Left ventricle myocardium inferior (tissue), 1 donor: ENCODE measurements around the gene CREB3L4. TPM values are rescaled to one million over a fixed set of nuclear protein-coding genes. Genes with fewer than 3 reads are reported as not detected.

Source experiments
- DNase-seq: peaks from one replicate; pipeline ENCODE4 v3.0.0-alpha.2; 2020
- H3K27ac ChIP-seq: fragments of 200-600 bp; replicated peaks from 2 replicates; pipeline ENCODE4 v1.8.0; 2021
- H3K27me3 ChIP-seq: fragments of 200-600 bp; 2 replicates; pipeline ENCODE4 v1.8.0; 2021; ENCODE audit warnings: low read depth
- H3K36me3 ChIP-seq: fragments of 200-600 bp; 2 replicates; pipeline ENCODE4 v1.8.0; 2021
- H3K4me1 ChIP-seq: fragments of 200-600 bp; 2 replicates; pipeline ENCODE4 v1.8.0; 2021
- H3K4me3 ChIP-seq: fragments of 200-600 bp; 2 replicates; pipeline ENCODE4 v1.8.0; 2021; ENCODE audit warnings: mild to moderate bottlenecking, moderate library complexity
- H3K9me3 ChIP-seq: fragments of 200-600 bp; replicated peaks from 2 replicates; pipeline ENCODE4 v1.8.0; 2021
- CTCF ChIP-seq: fragments of 200-600 bp; IDR thresholded peaks from 2 replicates; pipeline ENCODE4 v1.8.0; 2021; ENCODE audit warnings: antibody characterized with exemption, mild to moderate bottlenecking, borderline replicate concordance
- intact Hi-C: fragments of 100-400 bp; cut with micrococcal nuclease; formaldehyde crosslinking; loops from one replicate; pipeline ENCODE4 v1.11.0; 2022
- total RNA-seq: library from RNA; stranded (reverse); fragmentation: NEBNext Ultra II Directional; extraction: Animal tissue kit (Norgen Biotek cat#: 25700); gene quantifications from one replicate; pipeline ENCODE4 v1.2.1, GENCODE V29; 2021
- donor health status: DM: no; HTN: yes; CAD: no; lungs with severe emphysema.

CREB3L4 gene
- total RNA-seq, 1 donor from 2014 or later = 4.8 TPM

DNA sequence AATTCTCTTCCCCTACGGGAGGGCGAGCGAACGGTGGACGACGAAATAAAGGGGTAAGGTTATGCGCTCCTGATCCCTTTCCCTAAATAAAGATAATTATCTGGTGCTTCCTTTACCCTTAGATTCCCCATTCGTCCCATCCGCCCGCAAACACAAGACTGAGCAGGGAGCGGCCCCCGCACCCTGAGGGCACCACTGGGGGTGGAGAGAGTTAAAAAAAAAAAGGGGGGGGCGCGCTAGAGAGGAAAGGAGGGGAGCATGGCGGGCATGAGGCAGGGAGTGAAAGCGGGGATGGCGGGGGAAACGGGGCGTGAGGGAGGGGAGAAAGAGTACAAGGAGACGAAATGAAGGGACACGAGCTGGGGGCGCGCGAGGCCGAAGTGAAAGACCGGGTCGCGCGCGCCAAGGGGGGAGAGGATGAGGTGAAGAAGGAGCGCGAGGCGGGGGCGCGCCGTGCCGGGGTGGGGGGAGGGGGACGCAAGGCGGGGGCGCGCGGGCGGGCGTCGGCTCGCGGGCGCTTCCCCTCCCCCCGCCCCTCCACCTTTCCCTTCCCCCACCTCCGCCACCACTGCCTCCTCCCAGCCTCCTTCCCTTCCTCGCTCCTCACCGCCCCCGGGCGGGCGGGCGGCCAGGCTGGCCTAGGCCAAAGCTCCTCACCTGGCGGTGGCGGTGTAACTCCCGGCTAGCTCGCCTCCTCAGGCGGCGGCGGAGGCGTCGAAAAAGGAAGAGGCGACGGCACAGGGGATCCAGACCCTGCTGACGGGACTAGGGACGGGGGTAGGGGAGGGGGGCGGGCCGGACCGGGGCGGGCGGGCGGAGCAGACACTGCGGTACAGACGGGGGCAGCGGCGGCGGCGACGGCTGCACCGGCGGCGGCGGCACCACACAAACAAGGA is 45.4 kb upstream of the CREB3L4 start:
- peaks cover 3% of the 10 kb centered on the region for H3K36me3 ChIP-seq
- no peaks in the 10 kb centered on the region for H3K27me3 ChIP-seq
- peaks cover 65% of the 10 kb centered on the region for H3K4me1 ChIP-seq
- peak overlapping the region; percentile 91 for H3K4me3 ChIP-seq
- H3K27ac ChIP-seq = peak overlapping the region; percentile 93
- intact Hi-C loops = no loop called here
- peak; percentile 19 for TF ChIP-seq CTCF
- peak; percentile 43 for DNase-seq
- H3K9me3 ChIP-seq = no peaks in the 10 kb centered on the region

DNA sequence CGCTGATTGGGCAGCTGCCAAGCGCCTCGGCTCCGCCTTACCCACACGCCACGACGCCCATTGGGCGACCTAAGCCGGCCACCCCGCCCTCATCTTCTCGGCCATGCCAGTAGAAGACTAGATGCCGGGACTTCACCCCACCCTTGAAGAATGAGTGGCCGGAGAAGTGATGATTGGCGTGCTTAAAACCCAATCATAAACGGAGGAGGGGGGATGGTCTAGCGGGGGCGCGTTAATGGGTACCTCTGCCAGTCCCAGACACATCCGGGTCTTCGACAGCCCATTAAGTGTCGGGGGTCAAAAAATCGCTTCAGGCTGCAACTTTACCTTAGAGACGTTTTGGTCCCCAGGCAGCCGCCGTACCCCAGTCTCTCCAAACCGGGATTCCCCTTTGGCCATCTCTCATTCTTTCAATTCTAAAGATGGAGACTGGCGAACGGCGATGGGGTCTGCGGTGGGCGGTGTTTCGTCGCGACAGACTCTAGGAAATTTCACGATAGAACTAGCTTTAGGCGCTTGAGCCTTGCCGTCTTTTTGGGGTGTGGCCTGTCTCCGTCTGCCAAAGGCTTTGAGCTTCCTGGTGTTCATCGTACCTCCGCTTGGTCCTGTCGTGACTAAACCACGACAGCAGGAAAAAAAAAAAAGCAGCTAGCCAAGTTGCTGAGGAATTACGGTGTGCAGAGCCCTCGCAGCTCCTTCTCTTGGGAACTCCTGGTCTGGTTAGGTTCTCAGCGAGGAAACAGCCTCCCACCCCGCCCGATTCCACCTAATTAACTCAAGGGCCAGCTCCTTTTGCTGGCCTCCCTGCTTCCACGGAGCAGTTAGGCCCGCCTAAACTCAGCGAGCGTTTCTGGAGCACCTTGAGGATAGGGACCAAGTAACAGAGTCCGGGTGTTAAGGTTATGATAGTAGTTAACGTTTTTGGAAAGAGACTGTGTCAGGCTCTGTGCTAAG is 44.5 kb upstream of the CREB3L4 start, which contains the start of gene GATAD2B:
Gene GATAD2B (minus strand): TSS at position 1 of the 954 bp plus-strand sequence. CDS start 94,625 bp downstream, outside the sequence.
- H3K27me3 ChIP-seq = no peaks in the 10 kb centered on the region
- H3K4me1 ChIP-seq = peaks cover 61% of the 10 kb centered on the region
- no peaks in the 10 kb centered on the region for H3K36me3 ChIP-seq
- intact Hi-C loops = no loop called here
- H3K9me3 ChIP-seq = no peaks in the 10 kb centered on the region
- no peak for TF ChIP-seq CTCF
- H3K27ac ChIP-seq = peak within 1 kb of the TSS; percentile 93
- peak within 1 kb of the TSS; percentile 91 for H3K4me3 ChIP-seq
- peak; percentile 100 for DNase-seq

DNA sequence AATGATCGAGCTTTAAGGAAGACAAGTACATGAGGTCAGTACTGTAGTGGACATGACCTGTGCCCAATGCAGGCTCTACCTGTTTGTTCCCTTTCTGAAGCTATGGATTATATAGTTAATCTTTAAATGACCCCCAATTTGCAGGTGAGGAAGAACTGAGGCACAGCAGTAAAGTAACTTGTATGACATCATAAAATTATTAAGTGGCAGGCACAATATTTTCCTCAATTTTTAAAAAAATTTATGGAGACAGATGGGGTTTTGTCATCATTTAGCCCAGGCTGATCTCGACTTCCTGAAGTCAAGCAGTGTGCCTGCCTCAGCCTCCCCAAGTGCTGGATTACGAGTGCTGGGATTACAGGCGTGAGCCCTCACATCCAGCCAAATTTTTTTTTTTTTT is 41.3 kb upstream of the CREB3L4 start:
- no peak overlapping the region for H3K4me3 ChIP-seq
- no peak for TF ChIP-seq CTCF
- H3K36me3 ChIP-seq = no peaks in the 10 kb centered on the region
- intact Hi-C loops = no loop called here
- H3K9me3 ChIP-seq = no peaks in the 10 kb centered on the region
- H3K27ac ChIP-seq = no peak overlapping the region
- H3K4me1 ChIP-seq = peaks cover 41% of the 10 kb centered on the region
- DNase-seq = no peak
- H3K27me3 ChIP-seq = no peaks in the 10 kb centered on the region

DNA sequence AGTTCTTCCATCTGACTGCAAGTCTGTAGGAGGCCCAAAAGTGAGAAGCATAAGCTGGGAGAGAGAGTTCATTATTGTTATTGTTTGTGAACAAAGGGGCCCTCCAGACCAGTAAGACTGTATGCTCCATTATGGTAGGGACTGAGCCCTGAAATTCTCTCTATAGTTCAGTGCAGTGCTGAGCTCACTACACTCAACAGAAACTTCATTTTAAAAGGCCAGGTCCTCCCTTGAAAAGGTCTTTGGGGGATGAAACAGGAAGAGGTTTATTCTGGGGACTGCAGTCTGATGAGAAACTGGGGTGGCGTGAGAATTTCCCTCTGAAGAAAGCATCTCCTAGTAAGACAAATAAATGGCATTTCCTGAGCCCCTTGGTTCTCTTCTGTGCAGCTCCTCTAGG is 39.5 kb upstream of the CREB3L4 start:
- DNase-seq = no peak
- Histone ChIP-seq H3K4me3 (no peak overlapping the region), H3K36me3 (peaks cover 18% of the 10 kb centered on the region), H3K9me3 (no peaks in the 10 kb centered on the region), H3K27ac (peak overlapping the region; percentile 63), H3K27me3 (no peaks in the 10 kb centered on the region), H3K4me1 (peaks cover 26% of the 10 kb centered on the region)
- intact Hi-C loops = no loop called here
- TF ChIP-seq CTCF = no peak

- no peak for TF ChIP-seq CTCF
- Histone ChIP-seq H3K36me3 (peaks cover 24% of the 10 kb centered on the region), H3K4me1 (peaks cover 20% of the 10 kb centered on the region), H3K4me3 (no peak overlapping the region), H3K27me3 (no peaks in the 10 kb centered on the region), H3K9me3 (no peaks in the 10 kb centered on the region), H3K27ac (peak overlapping the region; percentile 63)
- no peak for DNase-seq
- intact Hi-C loops = no loop called here
Observed at GRCh38 chr1:153928791-153929341, 38.8 kb upstream of the CREB3L4 start.
